Left lung (tissue), 10 donors: ENCODE results near the gene SLC25A41. TPM values are rescaled to one million over a fixed set of nuclear protein-coding genes. Genes with fewer than 3 reads are reported as not detected.

Source experiments
- ATAC-seq: fragments of 200-7000 bp; cut with Tn5 transposase; one replicate; pipeline ENCODE4 v1.9.1; 2020; ENCODE audit warnings: moderate library complexity
- DNase-seq, 4 donors: peaks; one replicate each; pipeline ENCODE4 v3.0.0-alpha.2; 2013 to 2020
- H3K27ac ChIP-seq, 2 donors: fragments of 200-600 bp; sonication (generic) in 1 of 2; one replicate each; pipeline versions ENCODE4 v1.5.0 to v1.8.0; 2020 to 2021
- H3K27me3 ChIP-seq, 2 donors: fragments of 200-600 bp; sonication (generic) in 1 of 2; one replicate each; pipeline versions ENCODE4 v1.5.0 to v1.8.0; 2020 to 2021
- H3K36me3 ChIP-seq, 2 donors: fragments of 200-600 bp; sonication (generic) in 1 of 2; one replicate each; pipeline versions ENCODE4 v1.5.0 to v1.8.0; 2020 to 2021
- H3K4me1 ChIP-seq, 2 donors: fragments of 200-600 bp; one replicate each; pipeline ENCODE4 v1.8.0; 2021
- H3K4me3 ChIP-seq, 2 donors: fragments of 200-600 bp; sonication (generic) in 1 of 2; one replicate each; pipeline versions ENCODE4 v1.5.0 to v1.8.0; 2020 to 2021; ENCODE audit warnings: mild to moderate bottlenecking in 1 of 2
- H3K9me3 ChIP-seq, 2 donors: fragments of 200-600 bp; sonication (generic) in 1 of 2; one replicate each; pipeline versions ENCODE4 v1.5.0 to v1.8.0; 2020 to 2021
- intact Hi-C, 2 donors: fragments of 100-400 bp; cut with DNase I; formaldehyde crosslinking; loops; one replicate each; pipeline versions ENCODE4 v1.11.2 to v1.14.2; 2022
- polyA plus RNA-seq, 6 donors: library from polyadenylated mRNA; unstranded; fragments of 120-200 nt; gene quantifications; one replicate each; pipeline ENCODE4 v1.2.1, GENCODE V29; 2013; ENCODE audit not compliant: insufficient read length in 6 of 6
- total RNA-seq, 2 donors: library from RNA; stranded (reverse); fragmentation: NEBNext Ultra II Directional; extraction: Animal tissue kit (Norgen Biotek cat#: 25700); gene quantifications; one replicate each; pipeline ENCODE4 v1.2.1, GENCODE V29; 2021
- TF ChIP-seq, protein P1 (sequence below), 2 donors: fragments of 200-600 bp; sonication (generic) in 1 of 2; IDR thresholded peaks; one replicate each; pipeline versions ENCODE4 v1.5.0 to v1.8.0; 2021; ENCODE audit warnings: antibody characterized with exemption in 2 of 2
- donor health status: DM: no; HTN: yes; CAD: no.
- donor health status: DM: no; HTN: no; CAD: no.

The SLC25A41 gene
- total and polyA plus RNA-seq, 8 donors, result 0.31 to 1.7 (median 0.71) TPM

DNA sequence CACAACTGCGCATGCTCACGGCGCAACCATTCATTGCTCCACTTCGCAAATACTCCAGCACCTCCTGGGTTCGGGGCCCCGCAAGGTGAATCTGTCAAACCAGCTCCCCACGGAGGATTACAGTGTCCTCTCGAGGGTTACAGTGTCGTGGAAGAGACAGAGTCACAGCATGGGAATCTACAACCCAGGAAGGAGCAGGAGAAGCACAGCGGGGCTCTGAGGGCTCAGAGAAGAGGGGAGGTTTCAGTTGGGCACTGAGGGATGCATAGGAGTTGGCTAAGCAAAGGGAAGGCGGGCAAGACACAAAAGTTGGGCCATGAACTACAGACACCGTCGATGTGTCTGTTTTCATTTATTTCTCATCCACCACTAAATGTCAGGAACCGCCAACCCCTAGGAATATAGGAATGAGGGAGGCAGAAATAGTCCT is 39.6 kb downstream of the SLC25A41 start:
- DNase-seq (no peak), ATAC-seq (no peak)
- H3K4me1 ChIP-seq, result peaks cover 3 to 21% of the 10 kb centered on the region in 2 donors
- H3K27ac ChIP-seq, result peak overlapping the region; percentile 92 to 97
- peak overlapping the region; percentile 83 to 86 for H3K4me3 ChIP-seq
- TF ChIP-seq, protein P1, sequence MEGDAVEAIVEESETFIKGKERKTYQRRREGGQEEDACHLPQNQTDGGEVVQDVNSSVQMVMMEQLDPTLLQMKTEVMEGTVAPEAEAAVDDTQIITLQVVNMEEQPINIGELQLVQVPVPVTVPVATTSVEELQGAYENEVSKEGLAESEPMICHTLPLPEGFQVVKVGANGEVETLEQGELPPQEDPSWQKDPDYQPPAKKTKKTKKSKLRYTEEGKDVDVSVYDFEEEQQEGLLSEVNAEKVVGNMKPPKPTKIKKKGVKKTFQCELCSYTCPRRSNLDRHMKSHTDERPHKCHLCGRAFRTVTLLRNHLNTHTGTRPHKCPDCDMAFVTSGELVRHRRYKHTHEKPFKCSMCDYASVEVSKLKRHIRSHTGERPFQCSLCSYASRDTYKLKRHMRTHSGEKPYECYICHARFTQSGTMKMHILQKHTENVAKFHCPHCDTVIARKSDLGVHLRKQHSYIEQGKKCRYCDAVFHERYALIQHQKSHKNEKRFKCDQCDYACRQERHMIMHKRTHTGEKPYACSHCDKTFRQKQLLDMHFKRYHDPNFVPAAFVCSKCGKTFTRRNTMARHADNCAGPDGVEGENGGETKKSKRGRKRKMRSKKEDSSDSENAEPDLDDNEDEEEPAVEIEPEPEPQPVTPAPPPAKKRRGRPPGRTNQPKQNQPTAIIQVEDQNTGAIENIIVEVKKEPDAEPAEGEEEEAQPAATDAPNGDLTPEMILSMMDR (IDR thresholded peaks at IDR 0.05), result no peak
- intact Hi-C loops, result no loop called here
- peaks cover 0 to 24% of the 10 kb centered on the region in 2 donors for H3K36me3 ChIP-seq
- H3K27me3 ChIP-seq, result no peaks in the 10 kb centered on the region
- no peaks in the 10 kb centered on the region for H3K9me3 ChIP-seq

DNA sequence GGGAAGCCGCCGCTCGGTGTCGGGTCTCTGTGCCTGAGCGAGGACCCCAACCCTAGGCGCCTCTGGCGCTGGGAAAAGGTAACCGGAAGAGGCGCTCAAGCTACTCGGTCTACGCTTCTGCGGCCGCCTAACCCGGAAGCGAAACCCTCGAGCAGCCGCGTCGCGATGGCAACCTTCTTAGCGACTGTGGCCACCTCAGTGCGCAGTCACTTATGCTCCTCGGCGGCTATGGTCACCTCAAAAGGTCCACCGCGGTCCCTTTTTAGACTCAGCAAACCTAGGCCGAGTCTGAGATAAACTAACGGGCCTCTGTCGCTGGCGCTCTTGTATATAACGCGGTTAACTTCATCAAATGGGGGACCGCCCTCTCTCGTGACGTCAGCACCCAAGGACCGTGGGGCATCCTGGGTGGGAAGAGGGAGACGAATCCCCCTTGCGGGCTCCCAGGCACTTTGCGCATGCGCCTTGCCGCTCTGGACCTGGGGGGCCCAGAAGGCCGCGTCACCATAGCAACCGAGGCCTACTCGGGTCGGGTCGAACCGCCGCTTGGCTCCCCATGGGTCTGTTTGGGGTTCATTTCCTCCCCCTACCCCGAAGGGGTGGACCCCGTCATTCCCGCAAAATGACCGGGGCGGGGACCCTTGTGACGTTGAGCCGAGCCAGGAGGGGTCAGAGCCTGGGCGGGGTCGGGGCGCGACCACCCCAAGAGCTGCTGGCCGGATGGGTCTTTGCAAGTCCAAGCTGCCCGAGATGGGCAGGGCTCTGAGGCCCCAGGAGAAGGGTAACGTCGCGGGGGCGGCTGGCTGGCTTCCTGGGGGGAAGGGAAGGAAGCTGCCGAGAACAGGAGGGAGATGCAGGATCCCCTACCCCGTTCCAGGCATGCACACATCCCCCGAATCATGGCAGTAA is 40.2 kb downstream of the SLC25A41 start, which contains the start of gene GTF2F1:
GTF2F1 (minus strand) TSS at position 91 of the 909 bp plus-strand sequence. CDS start 169 bp downstream, outside the sequence.
- TF ChIP-seq, protein P1 (IDR thresholded peaks at IDR 0.05), result no peak
- intact Hi-C loops, result no loop called here
- ATAC-seq (peak; percentile 95), DNase-seq (peak; percentile 96 to 99 (median 98))
- Histone ChIP-seq H3K36me3 (peaks cover 0 to 31% of the 10 kb centered on the region in 2 donors), H3K27me3 (no peaks in the 10 kb centered on the region), H3K9me3 (no peaks in the 10 kb centered on the region), H3K27ac (peak within 1 kb of the TSS; percentile 92 to 97), H3K4me3 (peak within 1 kb of the TSS; percentile 83 to 86), H3K4me1 (peaks cover 3 to 21% of the 10 kb centered on the region in 2 donors)

DNA sequence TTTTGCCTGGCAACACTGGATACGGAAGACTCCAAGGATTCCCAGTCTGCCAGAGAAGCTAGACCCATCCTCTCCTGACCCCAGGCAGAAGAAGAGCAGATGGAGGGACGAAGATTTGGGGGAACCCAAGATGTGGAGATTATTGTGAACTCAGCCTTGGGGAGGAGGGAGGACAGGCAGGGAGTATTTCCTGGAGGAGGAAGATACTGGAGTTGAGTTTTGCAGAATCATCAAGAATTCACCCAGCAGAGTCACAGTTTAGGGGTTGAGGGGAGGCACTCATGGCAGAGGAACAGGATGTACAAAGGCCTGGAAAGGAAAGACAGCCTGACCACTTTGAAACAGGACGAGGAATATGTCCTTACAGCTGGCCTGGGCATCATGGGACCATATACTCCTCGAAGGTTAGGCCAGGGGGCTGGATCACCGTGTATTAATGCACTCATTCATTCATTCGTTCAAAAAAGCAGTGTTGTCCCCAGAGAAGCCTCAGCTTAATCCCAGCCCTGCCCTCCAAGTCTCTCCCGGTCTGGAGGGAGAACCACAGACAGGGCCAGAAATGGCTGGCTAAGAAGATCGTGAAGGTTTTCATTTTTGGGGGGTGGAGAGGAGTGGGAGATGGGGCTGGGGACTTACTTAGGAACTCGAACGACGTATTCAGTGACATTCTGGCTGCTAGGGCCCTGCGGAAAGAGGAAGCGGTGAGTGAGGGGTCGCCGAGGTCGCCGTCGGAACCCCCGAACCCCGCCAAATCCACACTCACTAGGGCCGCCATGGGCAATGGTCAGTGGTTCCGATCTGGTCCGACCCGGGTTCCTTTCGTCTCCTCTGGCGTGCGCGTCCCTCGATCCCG is 41.1 kb downstream of the SLC25A41 start:
- Histone ChIP-seq H3K9me3 (no peaks in the 10 kb centered on the region), H3K27me3 (no peaks in the 10 kb centered on the region), H3K36me3 (peaks cover 0 to 39% of the 10 kb centered on the region in 2 donors), H3K27ac (peak overlapping the region; percentile 92 to 97), H3K4me3 (peak overlapping the region; percentile 83 to 86), H3K4me1 (peaks cover 3 to 21% of the 10 kb centered on the region in 2 donors)
- DNase-seq (no peak), ATAC-seq (no peak)
- TF ChIP-seq, protein P1 (IDR thresholded peaks at IDR 0.05), result no peak
- intact Hi-C loops, result no loop called here

DNA sequence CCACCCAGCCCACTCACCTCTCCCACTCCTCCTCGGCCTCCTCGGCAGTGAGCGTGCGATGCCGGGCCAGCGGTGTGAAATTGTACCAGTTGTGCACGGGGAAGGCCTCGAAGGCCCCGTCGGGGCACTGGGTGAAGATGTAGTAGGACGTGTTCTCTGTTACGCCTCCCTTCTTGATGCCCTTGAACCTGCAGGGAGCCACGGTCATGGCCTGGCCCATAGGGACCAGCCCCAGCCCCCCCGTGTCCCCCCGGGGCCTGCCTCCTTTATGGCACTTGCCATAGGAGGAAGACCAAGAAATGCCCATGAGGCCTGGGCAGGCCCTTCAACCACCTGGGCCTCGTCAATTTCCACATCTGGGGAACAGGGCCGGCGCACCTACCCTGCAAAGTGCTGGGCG is 46.2 kb downstream of the SLC25A41 start:
- intact Hi-C loops, result no loop called here
- no peak overlapping the region for H3K27ac ChIP-seq
- H3K4me3 ChIP-seq, result no peak overlapping the region
- no peaks in the 10 kb centered on the region for H3K9me3 ChIP-seq
- DNase-seq (no peak), ATAC-seq (no peak)
- TF ChIP-seq, protein P1 (IDR thresholded peaks at IDR 0.05), result no peak
- peaks cover 3 to 14% of the 10 kb centered on the region in 2 donors for H3K4me1 ChIP-seq
- H3K27me3 ChIP-seq, result no peaks in the 10 kb centered on the region
- H3K36me3 ChIP-seq, result peaks cover 0 to 90% of the 10 kb centered on the region in 2 donors
